GM12801 (cell line): Measurements from ENCODE around the gene MEGF6.

Source experiments
- TF ChIP-seq, protein P1 (sequence below): IDR thresholded peaks from one replicate; pipeline ENCODE4 v1.5.1; 2011; ENCODE audit warnings: control low read depth; ENCODE audit not compliant: insufficient read length; ENCODE audit errors: extremely low read depth

The MEGF6 gene

DNA sequence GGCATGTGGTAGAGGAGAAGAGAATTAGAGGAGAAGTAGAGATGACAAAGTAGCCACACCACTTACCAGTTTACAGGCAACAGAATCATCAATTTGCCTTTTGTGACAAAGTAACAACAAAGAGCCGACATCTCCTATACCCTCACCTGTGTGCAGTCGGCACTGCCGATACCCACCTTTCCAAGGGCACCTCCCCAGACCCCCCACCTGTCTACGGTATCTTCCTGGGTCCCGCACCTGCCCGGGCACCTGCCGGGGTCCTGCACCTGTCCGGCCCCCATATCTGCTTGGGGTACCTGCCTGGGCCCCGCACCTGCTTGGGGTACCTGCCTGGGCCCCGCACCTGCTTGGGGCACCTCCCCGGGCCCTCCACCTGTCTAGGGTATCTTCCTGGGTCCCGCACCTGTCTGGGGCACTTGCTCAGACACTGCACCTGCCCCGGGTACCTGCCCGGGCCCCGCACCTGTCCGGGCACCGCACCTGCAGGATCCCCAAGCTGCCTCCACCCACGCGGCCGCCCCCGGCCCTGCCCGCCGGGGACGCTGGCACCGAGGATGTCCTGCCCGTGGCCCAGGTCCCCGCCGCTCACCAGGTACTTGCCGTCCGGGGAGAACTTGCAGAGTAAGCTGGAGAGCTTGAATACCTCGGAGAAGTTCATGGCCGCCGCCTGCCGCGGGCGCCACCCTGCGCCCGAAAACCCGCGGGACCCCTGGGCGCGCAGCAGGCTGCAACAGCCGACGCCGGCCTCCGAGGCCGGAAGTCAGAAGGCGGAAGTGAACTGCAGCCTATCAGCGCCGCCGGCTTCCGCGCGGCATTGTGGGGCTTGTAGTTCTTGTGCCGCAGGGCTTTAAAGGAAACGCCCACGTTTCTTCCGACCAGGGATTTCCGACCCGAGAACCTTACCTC lies 38.3 kb upstream of the MEGF6 start, which contains the start of gene WRAP73:
WRAP73 (minus strand) TSS at position 762 of the 906 bp plus-strand sequence; CDS start at position 658, 104 bp downstream.
- TF ChIP-seq, protein P1, sequence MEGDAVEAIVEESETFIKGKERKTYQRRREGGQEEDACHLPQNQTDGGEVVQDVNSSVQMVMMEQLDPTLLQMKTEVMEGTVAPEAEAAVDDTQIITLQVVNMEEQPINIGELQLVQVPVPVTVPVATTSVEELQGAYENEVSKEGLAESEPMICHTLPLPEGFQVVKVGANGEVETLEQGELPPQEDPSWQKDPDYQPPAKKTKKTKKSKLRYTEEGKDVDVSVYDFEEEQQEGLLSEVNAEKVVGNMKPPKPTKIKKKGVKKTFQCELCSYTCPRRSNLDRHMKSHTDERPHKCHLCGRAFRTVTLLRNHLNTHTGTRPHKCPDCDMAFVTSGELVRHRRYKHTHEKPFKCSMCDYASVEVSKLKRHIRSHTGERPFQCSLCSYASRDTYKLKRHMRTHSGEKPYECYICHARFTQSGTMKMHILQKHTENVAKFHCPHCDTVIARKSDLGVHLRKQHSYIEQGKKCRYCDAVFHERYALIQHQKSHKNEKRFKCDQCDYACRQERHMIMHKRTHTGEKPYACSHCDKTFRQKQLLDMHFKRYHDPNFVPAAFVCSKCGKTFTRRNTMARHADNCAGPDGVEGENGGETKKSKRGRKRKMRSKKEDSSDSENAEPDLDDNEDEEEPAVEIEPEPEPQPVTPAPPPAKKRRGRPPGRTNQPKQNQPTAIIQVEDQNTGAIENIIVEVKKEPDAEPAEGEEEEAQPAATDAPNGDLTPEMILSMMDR = no peak

DNA sequence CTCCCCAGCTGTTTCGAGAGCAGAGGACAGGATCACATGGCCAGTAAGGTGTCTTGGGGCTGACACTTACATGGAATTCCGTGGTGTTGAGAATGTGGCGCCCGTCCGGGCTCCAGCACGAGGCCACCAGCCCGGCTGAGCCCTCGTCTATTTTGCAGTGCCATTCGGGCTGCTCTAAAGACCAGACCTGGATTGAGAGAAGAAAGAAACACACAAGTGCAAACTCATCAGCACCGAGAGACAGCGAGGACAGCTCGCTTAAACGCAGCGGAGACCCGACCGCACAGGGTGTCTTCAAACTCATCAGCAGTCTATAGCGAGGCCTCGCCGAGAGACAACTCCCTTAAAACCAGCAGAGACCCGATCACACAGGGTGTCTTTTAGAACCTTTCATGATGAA lies 35.3 kb upstream of the MEGF6 start:
- TF ChIP-seq, protein P1 = no peak

DNA sequence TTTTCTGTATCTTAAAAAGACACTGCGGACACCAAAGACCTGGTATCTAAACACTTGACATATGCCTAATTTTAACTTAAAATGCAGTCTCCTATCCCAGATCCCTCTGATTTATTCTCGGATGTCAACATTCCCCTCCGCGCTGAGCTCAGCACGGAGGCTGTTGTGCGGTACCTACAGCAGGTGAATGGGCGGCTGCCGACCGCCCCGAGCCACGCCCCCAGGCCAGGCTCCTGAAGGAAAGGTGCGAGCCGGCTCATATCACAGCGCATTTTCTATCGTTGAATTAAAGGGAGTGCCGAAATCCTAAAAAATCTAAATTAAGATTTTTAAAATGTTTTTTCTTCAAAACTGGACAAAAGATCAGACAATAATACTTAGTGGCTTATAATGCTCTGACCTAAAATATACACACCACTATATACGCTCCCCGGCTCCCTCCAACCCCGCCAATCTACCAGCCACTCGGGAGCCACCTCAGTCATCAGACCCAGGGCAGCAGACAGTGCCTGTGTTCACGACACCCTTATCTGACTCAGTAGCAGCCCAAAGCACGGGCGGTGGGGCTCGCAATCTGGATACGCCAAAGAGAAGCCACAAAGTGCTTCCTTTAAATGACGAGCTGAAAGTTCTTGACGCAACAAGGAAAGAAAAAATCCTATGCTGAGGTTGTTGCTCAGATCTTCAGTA lies 34.5 kb upstream of the MEGF6 start:
- TF ChIP-seq, protein P1 = no peak

DNA sequence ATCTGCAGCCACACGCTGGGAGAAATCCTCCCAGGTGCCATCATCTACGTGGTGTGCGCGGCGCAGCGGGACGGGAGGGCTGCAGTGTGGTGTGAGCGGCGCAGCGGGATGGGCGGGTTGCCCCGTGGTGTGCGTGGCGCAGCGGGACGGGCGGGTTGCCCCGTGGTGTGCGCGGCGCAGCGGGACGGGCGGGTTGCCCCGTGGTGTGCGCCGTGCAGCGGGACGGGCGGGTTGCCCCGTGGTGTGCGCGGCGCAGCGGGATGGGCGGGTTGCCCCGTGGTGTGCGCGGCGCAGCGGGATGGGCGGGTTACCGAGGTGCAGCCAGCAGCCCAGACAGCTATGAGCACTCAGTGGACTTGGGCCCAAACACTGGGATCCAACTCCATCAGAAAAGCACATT lies 33.9 kb upstream of the MEGF6 start:
- TF ChIP-seq, protein P1 = no peak

DNA sequence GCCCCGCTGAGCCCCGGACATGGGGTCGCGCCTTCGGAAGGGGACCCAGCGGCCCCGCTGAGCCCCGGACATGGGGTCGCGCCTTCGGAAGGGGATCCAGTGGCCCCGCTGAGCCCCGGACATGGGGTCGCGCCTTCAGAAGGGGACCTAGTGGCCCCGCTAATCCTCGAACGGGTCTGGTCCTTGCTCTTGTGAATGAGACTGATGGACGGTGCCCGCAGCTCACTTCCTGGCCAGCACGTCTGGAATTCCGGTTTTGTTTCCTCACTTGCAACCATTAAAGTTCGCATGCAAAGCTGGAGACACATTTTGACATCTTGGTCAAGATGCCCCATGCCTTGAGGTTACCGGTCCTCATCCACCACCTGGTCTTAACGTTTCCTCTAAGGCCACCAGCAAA lies 33.0 kb upstream of the MEGF6 start:
- TF ChIP-seq, protein P1 = no peak

DNA sequence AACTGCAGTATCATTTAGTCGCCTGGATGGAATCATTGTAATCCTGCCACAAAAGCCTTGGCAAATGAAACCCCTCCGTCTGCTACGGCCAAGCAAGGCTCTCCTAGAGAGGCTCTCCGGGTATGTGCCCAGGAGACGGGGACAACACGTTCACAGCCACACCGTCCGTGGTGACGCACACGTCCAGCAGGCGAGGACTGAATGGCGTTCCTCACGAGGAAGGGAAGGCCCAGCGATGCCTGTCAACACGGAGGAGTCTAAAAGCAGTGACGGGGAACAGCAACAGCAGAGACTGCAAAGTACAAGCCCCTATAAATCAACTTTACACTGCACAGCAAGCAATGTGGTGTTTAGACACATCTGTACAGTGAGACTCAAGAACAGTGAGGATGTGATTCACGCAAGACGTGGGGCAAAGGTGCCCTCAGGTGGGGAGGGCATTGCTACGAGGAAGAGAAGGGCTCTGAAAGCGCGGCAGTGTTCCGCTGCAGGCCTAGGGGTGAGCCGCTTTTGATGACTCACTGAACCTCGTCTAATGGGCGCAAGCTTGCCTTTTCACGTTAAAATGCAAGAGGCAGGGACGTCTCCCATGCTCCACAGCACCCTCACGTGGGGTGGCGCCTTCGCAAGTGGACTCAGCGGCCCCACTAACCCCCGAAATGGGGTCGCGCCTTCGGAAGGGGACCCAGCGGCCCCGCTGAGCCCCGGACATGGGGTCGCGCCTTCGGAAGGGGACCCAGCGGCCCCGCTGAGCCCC lies 31.8 kb upstream of the MEGF6 start:
- TF ChIP-seq, protein P1 = no peak

DNA sequence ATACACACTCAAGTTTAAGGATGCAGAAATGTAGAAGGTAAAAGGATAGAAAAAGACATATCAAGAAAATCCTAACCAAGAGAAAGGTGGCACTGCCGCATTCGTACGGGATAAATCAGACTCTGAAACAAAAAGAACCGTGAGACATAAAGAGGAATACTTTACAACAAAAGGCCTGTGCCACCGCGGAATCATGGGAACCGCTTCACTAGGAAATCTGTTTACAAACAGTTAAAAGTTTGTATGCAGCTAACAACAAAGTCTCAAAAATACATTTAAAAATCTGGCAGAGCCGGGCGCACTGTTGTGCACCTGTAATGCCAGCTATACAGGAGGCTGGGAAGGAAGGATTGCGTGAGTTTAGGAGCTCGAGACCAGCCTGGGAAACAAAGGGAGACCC lies 30.5 kb upstream of the MEGF6 start:
- TF ChIP-seq, protein P1 = no peak
